ENCODE results near the gene OAS2.
A peak's percentile ranks its signal among the peaks of the same experiment; 100 is the strongest.

Gene OAS2, protein sequence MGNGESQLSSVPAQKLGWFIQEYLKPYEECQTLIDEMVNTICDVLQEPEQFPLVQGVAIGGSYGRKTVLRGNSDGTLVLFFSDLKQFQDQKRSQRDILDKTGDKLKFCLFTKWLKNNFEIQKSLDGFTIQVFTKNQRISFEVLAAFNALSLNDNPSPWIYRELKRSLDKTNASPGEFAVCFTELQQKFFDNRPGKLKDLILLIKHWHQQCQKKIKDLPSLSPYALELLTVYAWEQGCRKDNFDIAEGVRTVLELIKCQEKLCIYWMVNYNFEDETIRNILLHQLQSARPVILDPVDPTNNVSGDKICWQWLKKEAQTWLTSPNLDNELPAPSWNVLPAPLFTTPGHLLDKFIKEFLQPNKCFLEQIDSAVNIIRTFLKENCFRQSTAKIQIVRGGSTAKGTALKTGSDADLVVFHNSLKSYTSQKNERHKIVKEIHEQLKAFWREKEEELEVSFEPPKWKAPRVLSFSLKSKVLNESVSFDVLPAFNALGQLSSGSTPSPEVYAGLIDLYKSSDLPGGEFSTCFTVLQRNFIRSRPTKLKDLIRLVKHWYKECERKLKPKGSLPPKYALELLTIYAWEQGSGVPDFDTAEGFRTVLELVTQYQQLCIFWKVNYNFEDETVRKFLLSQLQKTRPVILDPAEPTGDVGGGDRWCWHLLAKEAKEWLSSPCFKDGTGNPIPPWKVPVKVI

DNA sequence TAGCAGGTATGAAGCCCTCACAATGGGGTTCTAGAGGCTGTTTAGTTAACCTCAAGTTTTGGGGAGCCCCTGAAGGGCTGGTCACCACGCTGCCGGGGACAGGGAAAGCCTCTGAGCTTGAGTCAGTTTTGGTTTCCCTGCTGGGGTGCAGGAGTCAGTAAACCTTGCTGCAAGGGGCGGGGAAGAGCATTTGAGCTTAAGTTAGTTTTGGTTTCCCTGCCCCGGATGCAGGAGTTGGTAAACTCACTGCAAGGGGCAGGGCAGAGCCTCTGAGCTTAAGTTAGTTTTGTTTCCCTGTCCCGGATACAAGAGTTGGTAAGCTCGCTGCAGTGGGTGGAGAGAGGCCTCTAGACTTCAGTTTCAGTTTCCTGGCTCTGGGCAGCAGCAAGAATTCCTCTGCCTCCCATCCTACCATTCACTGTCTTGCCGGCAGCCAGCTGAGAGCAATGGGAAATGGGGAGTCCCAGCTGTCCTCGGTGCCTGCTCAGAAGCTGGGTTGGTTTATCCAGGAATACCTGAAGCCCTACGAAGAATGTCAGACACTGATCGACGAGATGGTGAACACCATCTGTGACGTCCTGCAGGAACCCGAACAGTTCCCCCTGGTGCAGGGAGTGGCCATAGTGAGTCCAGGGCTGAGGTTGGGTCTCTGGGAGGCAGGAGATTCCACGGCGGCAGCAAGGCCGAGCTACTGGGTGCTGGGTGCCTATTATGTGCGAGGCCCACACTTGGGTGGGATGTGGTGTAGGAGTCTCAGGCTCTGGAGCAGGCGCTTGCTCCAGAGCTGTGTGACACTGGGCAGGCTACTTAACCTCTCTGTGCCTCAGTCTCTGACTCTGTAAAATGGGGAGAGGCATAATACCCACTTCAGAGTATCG is at the start of gene OAS2:
Gene OAS2, plus strand, starts transcription at position 357 of the 878 bp plus-strand sequence. Its CDS starts 90 bp downstream, at position 447.
- peak; percentile 77 for DNase-seq

DNA sequence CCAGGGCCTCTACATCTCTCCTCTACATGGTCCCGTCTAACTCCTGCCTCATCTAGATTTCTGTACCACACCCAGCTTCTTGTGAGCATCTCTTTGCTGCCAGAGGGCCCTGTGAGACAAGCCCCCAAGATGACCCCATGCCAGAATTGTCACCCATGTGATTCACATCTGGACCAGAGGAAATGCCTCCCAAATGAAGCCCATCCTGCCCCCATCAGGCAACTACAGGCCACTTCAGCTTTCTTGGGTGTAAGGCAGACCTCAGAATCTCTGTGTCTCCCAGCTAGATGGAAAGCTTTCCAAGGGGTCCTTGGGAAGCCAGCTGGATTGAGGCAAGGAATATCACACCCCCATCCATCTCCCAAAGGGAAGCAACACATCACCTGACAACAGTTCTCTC is 49.3 kb upstream of the OAS2 start:
- DNase-seq, result no peak

DNA sequence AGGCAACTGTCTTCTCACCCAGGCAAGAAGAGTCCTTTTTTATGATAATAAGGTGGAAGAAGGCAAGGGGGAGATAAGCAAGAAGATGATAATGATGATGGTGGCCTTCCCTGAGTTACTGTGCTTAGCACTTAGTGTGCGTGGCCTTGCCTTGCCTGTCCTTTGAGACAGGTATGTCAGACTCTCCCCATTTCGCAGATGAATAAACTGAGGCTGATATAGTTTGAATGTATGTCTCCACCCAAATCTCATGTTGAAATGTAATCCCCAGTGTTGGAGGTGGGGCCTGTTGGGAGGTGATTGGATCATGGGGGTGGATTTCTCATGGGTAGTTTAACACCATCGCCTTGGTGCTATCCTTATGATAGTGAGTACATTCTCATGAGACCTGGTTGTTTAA is 48.6 kb upstream of the OAS2 start:
- no peak for DNase-seq

DNA sequence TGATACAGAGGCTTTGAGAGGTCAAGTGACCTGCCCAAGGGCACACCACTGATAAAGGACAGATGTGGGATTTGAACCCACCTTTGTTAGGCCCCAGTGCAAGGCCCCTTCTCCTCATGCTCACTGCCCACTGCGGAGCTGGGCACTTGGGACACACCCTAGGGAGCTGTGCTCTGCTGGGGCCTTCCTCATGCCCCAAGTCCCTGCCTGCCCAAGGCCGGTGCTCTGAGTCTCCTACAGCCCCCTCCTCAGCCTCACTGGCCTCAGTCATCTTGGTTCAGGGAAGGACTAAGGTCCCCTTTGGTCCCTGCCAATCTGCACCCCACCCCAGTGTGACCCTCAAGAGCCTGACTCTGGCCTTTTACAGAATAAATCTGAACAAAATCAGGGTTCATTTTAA is 48.0 kb upstream of the OAS2 start:
- no peak for DNase-seq

DNA sequence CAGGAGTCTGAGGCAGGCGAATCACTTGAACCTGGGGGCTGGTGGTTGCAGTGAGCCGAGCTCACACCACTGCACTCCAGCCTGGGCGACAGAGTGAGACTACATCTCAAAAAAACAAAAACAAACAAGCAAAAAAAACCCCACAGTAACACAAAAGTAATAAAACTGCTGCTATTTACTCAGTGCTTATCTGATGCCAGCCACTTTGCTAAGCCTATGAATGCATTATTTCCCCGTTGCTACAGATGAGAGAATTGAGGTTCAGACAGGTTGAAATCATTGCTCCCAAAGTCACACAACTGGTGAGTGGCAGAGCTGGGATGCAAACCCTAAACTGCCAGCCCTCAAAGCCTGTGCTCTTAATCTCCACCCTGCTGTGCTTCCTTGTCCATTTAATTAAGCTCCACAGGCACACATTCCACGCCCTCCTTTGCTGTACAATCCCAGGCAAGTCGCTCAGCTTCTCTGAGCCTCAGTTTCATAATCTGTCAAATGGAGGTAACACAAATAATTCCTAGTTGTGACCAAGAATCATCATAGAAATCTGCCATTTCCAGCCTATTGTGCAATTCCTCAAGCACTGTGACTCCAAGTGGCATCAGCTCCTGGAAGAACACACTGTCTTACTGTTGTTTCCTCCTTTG is 45.7 kb upstream of the OAS2 start:
- no peak for DNase-seq

DNA sequence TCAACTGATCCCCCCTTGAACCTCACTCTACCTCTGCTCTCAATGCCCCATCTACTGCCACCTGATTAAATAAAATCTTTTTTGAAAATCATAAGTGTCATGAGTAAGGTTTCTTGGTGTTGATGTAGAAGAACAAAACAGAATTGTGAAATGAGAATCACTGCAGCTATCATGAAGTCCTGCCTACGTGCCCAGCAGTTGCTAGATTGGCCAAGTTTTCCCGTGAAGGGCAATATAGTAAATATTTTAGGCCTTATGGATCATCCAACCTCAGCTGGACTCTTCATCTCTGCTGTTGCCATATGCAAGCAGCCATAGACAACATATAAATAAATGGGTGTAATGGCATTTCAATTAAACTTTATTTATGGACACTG is 45.2 kb upstream of the OAS2 start:
- no peak for DNase-seq

DNA sequence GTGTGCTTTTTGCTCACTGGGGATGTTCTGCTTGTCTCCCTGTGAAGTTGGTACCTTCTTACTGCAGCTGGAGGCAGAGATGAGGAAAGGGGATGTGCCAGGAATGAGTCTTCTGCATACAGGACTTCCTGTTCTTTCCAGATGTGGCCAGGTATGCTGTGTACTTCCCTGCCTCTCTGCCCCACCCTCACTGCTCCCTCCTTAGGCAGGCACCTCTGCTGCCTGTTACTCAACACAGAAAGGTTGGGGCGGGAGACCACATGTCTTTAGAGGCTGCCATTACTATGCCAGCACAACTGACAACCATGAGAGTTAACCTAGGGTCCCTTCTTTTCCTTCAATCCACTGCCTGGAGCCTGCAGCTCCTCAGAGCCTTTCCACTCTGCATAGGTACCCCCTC is 42.1 kb upstream of the OAS2 start:
- DNase-seq, result no peak

DNA sequence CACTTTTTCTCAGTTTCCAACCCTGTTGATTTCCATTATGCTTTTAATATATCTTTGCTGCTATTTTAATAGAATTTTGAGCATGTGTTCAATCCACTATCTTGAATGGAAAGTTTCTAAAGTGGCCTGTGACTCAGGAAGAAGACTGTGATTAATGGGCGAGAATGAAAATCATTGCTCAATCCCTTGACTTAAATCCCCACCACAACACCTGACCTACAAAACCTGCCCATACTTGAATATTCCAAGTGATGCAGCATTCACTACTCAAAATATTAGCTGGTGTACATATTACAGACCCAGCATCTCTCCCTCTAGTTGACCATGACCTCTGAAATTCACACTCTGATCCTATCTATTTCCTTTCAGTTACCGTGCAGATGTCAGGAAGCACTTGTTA is 41.4 kb upstream of the OAS2 start:
- DNase-seq, result no peak

DNA sequence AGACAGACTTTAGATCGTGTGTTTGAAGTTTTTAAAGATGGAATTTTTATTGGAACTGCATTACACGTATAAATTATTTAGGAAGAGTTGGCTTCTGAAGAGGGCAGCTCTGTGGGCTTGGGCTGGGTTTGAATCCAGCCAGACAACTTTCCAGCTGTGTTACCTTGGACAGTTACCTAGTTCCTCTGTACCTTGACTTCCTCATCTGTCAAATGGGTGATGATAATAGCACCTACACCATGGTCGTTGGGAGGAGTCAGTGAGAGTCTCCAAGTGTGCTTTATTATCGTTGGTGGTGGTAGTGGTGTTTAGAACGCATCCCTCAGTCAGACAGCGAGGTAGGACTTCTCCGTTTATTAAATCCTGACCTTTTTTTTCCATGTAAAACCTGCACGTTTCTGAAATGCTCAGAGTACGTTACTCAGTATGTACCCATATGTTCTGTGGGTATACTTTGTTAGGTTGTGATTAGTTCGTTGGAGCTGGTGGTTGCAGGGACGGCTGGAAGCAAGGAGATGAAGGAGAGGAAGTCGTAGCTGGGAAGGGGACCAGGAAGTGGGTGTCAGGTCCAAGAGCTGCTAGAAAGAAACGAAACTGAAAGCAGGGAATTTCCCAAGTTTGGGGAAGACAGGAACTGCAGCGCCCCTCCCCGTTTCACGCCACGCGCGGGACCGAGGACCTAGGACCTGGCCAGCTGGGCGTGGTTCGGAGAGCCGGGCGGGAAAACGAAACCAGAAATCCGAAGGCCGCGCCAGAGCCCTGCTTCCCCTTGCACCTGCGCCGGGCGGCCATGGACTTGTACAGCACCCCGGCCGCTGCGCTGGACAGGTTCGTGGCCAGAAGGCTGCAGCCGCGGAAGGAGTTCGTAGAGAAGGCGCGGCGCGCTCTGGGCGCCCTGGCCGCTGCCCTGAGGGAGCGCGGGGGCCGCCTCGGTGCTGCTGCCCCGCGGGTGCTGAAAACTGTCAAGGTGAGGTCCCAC is 40.3 kb upstream of the OAS2 start, which contains the start of gene OAS3:
Gene OAS3, plus strand, starts transcription at position 734 of the 979 bp plus-strand sequence. Its CDS starts 57 bp downstream, at position 791.
- peak; percentile 72 for DNase-seq

DNA sequence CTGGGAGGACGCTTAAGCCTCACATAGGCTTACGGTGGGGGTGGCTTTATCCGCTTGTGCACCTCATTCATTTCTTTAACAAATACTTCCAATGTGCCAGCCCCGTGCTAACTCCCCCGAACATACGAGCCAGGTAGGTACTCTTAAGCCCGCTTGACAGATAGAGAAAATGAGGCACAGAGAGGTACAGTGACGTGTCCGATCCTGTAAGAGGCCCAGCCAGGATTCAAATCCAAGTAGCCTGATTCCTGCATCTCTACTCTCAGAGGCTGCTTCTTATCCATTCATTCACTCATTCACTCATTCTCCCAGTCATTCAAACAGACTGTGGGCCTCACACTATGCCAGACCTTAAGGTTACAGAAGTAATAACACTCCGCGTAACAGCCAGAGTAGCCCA is 39.6 kb upstream of the OAS2 start:
- no peak for DNase-seq

DNA sequence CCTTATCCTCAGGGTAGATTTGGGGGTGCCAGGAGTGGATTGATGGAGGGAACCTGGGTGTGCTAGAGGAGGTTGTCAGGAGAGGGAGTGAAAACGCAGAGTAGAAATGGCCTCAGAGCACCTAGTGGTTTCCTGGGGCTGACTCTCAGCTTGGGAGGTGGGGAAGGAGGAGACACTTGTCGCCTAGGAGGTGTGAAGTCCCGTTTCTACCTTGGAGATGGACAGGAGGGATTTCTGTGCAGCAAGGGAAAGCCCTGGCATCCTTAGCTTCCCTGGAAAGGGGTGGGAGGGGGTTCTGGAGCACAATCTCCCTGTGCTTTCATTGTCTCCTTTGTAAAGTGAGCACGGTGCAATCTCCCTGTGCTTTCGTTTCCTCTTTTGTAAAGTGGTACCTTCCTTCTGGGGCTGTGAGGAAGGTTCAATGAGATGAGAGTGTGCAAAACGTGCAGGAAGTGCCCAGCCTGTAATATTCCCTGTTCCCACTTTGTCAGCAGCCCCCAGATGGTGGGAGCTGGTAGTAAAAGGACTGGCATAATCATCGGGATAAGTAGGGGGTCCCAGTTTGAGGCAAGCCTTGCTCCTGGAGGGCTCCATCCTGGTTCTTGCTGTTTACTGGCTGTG is 38.4 kb upstream of the OAS2 start:
- no peak for DNase-seq

DNA sequence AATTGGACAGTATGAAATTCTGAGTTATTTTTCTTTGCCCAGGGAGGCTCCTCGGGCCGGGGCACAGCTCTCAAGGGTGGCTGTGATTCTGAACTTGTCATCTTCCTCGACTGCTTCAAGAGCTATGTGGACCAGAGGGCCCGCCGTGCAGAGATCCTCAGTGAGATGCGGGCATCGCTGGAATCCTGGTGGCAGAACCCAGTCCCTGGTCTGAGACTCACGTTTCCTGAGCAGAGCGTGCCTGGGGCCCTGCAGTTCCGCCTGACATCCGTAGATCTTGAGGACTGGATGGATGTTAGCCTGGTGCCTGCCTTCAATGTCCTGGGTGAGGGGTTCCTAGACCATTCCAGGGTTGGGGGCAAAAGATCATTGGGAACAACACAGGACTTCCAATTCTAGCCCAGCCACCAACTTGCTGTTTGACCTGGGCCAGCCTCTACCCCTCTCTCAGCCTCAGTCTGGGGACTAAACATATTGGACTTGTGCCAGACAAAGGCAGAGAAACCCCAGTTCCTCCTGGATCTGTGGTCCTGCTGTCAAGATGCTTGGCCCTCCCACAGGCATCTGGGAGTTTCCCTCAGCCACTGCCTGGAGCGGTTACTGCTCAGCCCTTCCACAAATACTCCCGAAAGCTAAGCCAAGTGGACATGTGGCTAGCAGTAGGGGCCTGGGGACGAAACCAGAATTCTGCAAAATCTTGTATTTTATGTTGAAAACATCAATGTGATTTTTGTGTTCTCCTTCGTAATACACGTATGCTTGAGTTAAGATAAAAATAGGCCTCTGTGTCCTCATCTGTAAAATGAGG is 36.6 kb upstream of the OAS2 start:
- no peak for DNase-seq

DNA sequence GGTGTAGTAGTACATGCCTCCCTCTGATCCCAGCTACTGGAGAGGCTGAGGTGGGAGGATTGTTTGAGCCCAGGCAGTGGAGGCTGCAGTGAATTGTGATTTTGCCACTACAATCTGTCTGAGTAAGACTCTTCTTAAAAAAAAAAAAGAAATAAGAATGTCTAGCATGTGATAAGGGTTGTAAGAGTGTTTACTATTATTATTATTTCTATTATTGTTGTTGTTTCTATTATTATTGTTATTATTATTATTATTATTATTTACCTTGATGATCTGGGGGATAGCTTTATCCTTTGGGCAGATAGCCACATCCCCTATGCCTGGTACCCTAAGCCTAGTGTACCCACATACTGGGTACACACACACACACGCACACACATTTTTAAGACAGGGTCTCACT is 35.7 kb upstream of the OAS2 start:
- no peak for DNase-seq

DNA sequence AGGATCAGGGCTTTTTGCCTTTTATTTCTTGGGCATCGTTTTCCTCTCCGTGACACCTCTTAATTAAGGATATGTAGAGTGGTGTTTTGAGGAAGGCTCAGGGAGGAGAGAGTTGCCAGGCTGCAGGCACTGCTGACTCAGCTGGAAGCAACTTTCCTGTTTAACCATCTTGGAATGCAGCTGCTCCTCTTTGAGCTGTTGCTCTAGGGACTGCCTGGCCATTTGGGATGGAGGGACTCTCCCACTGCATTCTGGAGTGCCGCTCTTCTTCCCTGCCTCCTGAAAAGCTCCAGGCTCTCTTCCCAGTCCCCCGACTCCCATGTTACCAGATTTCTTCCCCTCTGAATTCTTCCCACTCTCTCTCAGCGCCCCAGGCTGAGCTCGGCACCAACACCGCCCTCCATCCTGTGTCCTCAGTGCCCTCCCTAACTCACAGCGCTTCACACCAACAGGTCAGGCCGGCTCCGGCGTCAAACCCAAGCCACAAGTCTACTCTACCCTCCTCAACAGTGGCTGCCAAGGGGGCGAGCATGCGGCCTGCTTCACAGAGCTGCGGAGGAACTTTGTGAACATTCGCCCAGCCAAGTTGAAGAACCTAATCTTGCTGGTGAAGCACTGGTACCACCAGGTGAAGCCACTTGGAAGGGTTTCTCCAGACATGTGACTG is 34.2 kb upstream of the OAS2 start:
- no peak for DNase-seq

DNA sequence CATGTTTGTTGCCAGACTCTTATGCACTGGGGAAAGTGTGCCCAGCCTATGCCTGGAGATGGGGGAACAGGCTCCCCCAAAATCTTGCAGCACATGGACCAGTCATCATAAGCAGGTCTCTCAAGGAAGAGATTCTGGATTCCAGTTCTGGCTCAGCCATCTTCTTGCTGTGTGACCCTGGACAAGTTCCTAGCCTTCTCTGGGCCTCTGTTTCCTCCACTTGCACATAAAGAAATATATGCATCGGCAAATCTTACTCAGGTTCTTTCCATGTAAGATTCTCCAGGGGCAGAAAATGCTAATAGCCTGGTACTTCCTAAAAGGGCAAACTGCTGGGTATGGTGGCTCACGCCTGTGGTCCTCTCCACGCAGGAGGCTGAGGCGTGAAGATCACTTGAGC is 32.8 kb upstream of the OAS2 start:
- no peak for DNase-seq

DNA sequence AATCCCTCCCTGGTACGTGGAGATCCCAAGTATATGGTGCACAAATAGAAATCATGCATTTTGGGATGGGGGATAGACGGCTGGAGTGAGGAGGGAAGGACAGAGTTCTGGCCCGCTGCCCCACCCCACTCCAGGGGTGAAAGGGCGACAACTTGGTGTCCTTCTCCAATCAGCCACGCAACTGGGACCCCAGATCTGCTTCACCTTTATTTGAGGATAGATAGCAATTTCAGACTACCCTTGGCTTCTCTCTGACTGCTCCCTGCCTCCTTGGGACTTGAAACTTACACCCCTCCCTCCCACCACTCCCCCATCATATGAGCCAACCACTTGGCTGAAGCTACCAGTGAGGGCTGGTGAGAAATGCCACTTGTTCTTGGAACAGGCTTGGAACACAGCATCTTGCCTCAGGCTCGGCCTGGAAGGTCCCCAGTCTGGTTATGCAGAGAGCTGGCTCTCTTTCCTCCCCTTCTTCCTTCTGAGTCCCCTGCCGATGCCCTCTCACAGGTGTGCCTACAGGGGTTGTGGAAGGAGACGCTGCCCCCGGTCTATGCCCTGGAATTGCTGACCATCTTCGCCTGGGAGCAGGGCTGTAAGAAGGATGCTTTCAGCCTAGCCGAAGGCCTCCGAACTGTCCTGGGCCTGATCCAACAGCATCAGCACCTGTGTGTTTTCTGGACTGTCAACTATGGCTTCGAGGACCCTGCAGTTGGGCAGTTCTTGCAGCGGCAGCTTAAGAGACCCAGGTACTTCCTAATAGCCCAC is 31.9 kb upstream of the OAS2 start:
- DNase-seq, result no peak

DNA sequence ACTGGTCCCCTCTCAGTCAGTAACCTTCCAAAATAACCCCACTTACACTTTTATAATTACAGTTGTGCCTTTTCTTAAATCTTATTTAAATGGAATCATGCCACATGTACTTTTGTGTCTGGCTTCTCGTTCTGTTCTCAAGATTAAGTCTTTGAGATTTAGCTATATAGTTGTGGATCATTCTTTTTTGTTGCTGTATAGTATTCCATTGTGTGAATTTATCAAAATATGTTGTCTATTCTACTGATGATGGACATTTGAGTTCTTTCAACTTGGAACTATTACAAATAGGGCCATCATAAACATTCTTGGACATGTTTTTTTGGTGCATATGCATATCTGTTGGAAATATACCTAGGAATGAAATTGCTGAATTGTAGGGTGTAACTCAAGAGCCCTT is 31.0 kb upstream of the OAS2 start:
- DNase-seq, result no peak

DNA sequence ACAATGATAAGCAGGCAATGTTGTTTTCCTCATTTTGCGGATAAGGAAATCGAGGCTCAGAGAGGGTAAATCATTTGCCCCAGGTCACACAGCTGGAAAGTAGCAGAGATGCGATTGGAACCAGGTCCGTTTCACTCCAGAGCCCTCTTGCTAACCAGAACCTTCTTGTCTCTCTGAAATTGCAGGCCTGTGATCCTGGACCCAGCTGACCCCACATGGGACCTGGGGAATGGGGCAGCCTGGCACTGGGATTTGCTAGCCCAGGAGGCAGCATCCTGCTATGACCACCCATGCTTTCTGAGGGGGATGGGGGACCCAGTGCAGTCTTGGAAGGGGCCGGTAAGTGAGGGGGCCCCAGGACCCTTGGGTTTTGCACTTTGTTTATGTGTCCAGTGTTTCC is 30.6 kb upstream of the OAS2 start:
- DNase-seq, result no peak

DNA sequence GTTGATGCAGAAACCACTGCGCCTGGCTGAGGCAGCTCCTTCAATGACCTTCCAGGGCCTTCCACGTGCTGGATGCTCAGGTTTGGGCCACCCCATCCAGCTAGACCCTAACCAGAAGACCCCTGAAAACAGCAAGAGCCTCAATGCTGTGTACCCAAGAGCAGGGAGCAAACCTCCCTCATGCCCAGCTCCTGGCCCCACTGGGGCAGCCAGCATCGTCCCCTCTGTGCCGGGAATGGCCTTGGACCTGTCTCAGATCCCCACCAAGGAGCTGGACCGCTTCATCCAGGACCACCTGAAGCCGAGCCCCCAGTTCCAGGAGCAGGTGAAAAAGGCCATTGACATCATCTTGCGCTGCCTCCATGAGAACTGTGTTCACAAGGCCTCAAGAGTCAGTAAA is 29.5 kb upstream of the OAS2 start:
- no peak for DNase-seq

Measured in hematopoietic multipotent progenitor cell treated with erythropoietin and hydrocortisone succinate and interleukin-3 and kit ligand, for 4 days (in vitro differentiated cells).